ENCODE data around the gene CAP2.

- TF ChIP-seq POLR2AphosphoS5 (IDR thresholded peaks at IDR 0.05) = no peak
- TF ChIP-seq CTCF (IDR thresholded peaks at IDR 0.05 in 8 of 11, conservative IDR thresholded peaks at IDR 0.05 in 3 of 11) = no peak
- no peak for TF ChIP-seq POLR2A (IDR thresholded peaks at IDR 0.05)
Measured at GRCh38 chr6:17466707-17467106, 73.3 kb downstream of the CAP2 start.
